ENCODE measurements around the gene CACHD1.
A peak's percentile ranks its signal among the peaks of the same experiment; 100 is the strongest.

The CACHD1 gene

GRCh38 chr1:64686828-64687724, 217.1 kb downstream of the CACHD1 start:
- TF ChIP-seq, protein P1, sequence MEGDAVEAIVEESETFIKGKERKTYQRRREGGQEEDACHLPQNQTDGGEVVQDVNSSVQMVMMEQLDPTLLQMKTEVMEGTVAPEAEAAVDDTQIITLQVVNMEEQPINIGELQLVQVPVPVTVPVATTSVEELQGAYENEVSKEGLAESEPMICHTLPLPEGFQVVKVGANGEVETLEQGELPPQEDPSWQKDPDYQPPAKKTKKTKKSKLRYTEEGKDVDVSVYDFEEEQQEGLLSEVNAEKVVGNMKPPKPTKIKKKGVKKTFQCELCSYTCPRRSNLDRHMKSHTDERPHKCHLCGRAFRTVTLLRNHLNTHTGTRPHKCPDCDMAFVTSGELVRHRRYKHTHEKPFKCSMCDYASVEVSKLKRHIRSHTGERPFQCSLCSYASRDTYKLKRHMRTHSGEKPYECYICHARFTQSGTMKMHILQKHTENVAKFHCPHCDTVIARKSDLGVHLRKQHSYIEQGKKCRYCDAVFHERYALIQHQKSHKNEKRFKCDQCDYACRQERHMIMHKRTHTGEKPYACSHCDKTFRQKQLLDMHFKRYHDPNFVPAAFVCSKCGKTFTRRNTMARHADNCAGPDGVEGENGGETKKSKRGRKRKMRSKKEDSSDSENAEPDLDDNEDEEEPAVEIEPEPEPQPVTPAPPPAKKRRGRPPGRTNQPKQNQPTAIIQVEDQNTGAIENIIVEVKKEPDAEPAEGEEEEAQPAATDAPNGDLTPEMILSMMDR (conservative IDR thresholded peaks at IDR 0.05; ENCODE audit: low read depth, low read length): peak; percentile 92
- no peak overlapping the region for H3K4me3 ChIP-seq (ENCODE audit: low read length)
- no peak for DNase-seq (ENCODE audit: low read depth)

DNA sequence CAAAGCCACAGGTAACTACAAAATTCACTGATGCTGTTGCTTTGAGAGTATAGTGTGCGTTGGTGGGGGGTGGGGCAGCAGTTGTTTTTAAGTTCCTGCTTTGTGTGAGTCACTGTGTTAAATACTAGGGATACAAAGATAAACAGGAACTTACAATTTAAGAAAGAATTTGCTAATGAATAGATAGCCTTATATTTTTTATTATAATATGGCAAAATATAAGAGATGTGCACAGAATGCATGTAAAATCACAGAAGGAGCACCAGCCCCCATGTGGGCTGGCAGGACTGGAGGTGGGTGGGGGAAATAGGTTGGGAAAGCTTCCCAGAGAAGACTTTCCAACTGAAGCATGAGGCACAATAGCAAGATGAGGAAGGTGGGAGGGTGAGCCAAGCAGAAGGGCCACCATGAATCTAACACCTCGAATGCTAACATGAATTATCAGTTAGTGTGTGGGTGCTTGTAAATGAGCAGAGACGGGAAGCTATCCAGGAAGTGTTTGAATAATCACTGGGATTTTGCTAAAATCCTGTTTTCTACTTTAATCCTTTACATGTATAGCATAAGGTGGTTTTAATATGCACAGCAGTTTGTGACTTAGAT, 217.9 kb downstream of the CACHD1 start:
- no peak overlapping the region for H3K4me3 ChIP-seq (ENCODE audit: low read length)
- TF ChIP-seq, protein P1 (conservative IDR thresholded peaks at IDR 0.05; ENCODE audit: low read depth, low read length): no peak
- no peak for DNase-seq (ENCODE audit: low read depth)

- DNase-seq (ENCODE audit: low read depth): no peak
- no peak overlapping the region for H3K4me3 ChIP-seq (ENCODE audit: low read length)
- TF ChIP-seq, protein P1 (conservative IDR thresholded peaks at IDR 0.05; ENCODE audit: low read depth, low read length): no peak
Measured at GRCh38 chr1:64691626-64692025, 221.7 kb downstream of the CACHD1 start.

DNA sequence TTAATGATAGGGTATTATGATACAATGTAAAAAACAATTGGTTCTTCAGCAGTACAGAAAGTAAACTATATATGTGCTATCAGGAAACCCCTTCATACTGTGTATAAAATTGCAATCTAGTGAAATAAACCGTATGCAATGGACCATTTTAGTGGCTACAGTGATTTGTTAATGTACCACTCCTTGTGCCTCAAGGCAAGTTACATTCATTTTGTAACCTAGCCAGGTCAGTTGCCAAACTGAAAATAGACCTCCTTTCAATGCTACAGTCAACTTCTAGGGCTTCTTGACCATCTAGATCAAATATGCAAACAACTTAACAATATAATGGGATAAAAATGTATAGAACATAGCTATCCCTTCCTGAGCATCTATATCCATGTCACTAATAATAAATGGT, 223.0 kb downstream of the CACHD1 start:
- no peak for DNase-seq (ENCODE audit: low read depth)
- H3K4me3 ChIP-seq (ENCODE audit: low read length): no peak overlapping the region
- TF ChIP-seq, protein P1 (conservative IDR thresholded peaks at IDR 0.05; ENCODE audit: low read depth, low read length): no peak

DNA sequence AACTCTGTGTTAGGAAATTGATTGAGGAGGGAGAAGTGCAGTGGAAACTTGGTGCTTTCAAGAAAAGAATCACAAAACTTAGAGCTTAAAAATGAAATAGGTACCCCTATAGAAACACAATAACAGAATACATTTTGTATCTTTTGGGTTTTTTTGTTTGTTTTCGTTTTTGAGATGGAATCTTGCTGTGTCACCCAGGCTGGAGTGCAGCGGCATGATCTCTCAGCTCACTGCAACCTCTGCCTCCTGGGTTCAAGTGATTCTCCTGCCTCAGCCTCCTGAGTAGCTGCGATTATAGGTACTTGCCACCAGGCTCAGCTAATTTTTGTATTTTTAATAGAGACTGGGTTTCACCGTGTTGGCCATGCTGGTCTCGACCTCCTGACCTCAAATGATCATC, 223.5 kb downstream of the CACHD1 start:
- TF ChIP-seq, protein P1 (conservative IDR thresholded peaks at IDR 0.05; ENCODE audit: low read depth, low read length): no peak
- no peak for DNase-seq (ENCODE audit: low read depth)
- no peak overlapping the region for H3K4me3 ChIP-seq (ENCODE audit: low read length)

- no peak overlapping the region for H3K4me3 ChIP-seq (ENCODE audit: low read length)
- TF ChIP-seq, protein P1 (conservative IDR thresholded peaks at IDR 0.05; ENCODE audit: low read depth, low read length): no peak
- DNase-seq (ENCODE audit: low read depth): no peak
Measured at GRCh38 chr1:64696879-64697278, 226.9 kb downstream of the CACHD1 start.

- TF ChIP-seq, protein P1 (conservative IDR thresholded peaks at IDR 0.05; ENCODE audit: low read depth, low read length): no peak
- DNase-seq (ENCODE audit: low read depth): no peak
- no peak overlapping the region for H3K4me3 ChIP-seq (ENCODE audit: low read length)
Measured at GRCh38 chr1:64699327-64699726, 229.4 kb downstream of the CACHD1 start.

Measured in retinal pigment epithelial cell (primary cell).